H7 (cell line): Measurements from ENCODE around the gene KLF13. TPM values are rescaled to one million over a fixed set of nuclear protein-coding genes. Genes with fewer than 3 reads are reported as not detected.

ENCODE experiments used
- DNase-seq: peaks from one replicate; pipeline ENCODE4 v3.0.0; 2012
- H3K27me3 ChIP-seq: 2 replicates; pipeline ENCODE4 v1.6.0; 2011; ENCODE audit warnings: mild to moderate bottlenecking, low read length; ENCODE audit not compliant: control insufficient read depth, insufficient read depth
- H3K36me3 ChIP-seq: replicated peaks from 2 replicates; pipeline ENCODE4 v1.5.1; 2011; ENCODE audit warnings: low read length; ENCODE audit not compliant: control insufficient read depth, insufficient read depth
- H3K4me3 ChIP-seq: 2 replicates; pipeline ENCODE4 v1.5.1; 2011; ENCODE audit warnings: low read depth, mild to moderate bottlenecking, control low read depth, low read length, moderate library complexity; ENCODE audit not compliant: insufficient read depth
- total RNA-seq: library from RNA; depleted of rRNA; stranded (reverse); fragments of >200 nt; shearing (Covaris generic); gene quantifications from 2 replicates; pipeline ENCODE4 v1.2.3, GENCODE V29; 2014

Gene KLF13
- total RNA-seq, 1 experiment from 2014 or later, result 29.5 TPM

- H3K36me3 ChIP-seq, result no peaks in the 10 kb centered on the region
- peaks cover 5% of the 10 kb centered on the region for H3K27me3 ChIP-seq
- no peak for DNase-seq
- H3K4me3 ChIP-seq, result no peak overlapping the region
Observed at GRCh38 chr15:31305375-31305774, 21.3 kb upstream of the KLF13 start.

GRCh38 chr15:31305796-31306425, 20.7 kb upstream of the KLF13 start:
- no peak for DNase-seq
- Histone ChIP-seq H3K4me3 (no peak overlapping the region), H3K27me3 (peaks cover 5% of the 10 kb centered on the region), H3K36me3 (no peaks in the 10 kb centered on the region)

GRCh38 chr15:31306426-31307269, 20.0 kb upstream of the KLF13 start:
- peak; percentile 96 for DNase-seq
- H3K4me3 ChIP-seq, result no peak overlapping the region

GRCh38 chr15:31307270-31308184, 19.1 kb upstream of the KLF13 start:
- DNase-seq, result peak; percentile 54
- no peak overlapping the region for H3K4me3 ChIP-seq
- peaks cover 5% of the 10 kb centered on the region for H3K27me3 ChIP-seq
- no peaks in the 10 kb centered on the region for H3K36me3 ChIP-seq

More at GRCh38 chr15:31306426-31307269, 20.0 kb upstream of the KLF13 start:
- Histone ChIP-seq H3K36me3 (no peaks in the 10 kb centered on the region), H3K27me3 (peaks cover 5% of the 10 kb centered on the region)

- Histone ChIP-seq H3K4me3 (no peak overlapping the region), H3K36me3 (no peaks in the 10 kb centered on the region), H3K27me3 (peaks cover 5% of the 10 kb centered on the region)
- DNase-seq, result peak; percentile 67
Observed at GRCh38 chr15:31308185-31308639, 18.4 kb upstream of the KLF13 start.

- DNase-seq, result peak; percentile 39
- no peaks in the 10 kb centered on the region for H3K36me3 ChIP-seq
- H3K27me3 ChIP-seq, result peaks cover 5% of the 10 kb centered on the region
- no peak overlapping the region for H3K4me3 ChIP-seq
Observed at GRCh38 chr15:31309893-31310606, 16.6 kb upstream of the KLF13 start.

- H3K36me3 ChIP-seq, result no peaks in the 10 kb centered on the region
Observed at GRCh38 chr15:31311735-31312619, 14.7 kb upstream of the KLF13 start.

GRCh38 chr15:31313223-31313622, 13.4 kb upstream of the KLF13 start:
- Histone ChIP-seq H3K4me3 (no peak overlapping the region), H3K36me3 (no peaks in the 10 kb centered on the region), H3K27me3 (no peaks in the 10 kb centered on the region)
- no peak for DNase-seq

More at GRCh38 chr15:31311735-31312619, 14.7 kb upstream of the KLF13 start:
- peaks cover 5% of the 10 kb centered on the region for H3K27me3 ChIP-seq
- no peak overlapping the region for H3K4me3 ChIP-seq
- peak; percentile 61 for DNase-seq

- H3K36me3 ChIP-seq, result no peaks in the 10 kb centered on the region
- no peak for DNase-seq
- H3K4me3 ChIP-seq, result no peak overlapping the region
- no peaks in the 10 kb centered on the region for H3K27me3 ChIP-seq
Observed at GRCh38 chr15:31314380-31314779, 12.3 kb upstream of the KLF13 start.

GRCh38 chr15:31316135-31316795, 10.4 kb upstream of the KLF13 start:
- Histone ChIP-seq H3K36me3 (no peaks in the 10 kb centered on the region), H3K4me3 (no peak overlapping the region)
- no peak for DNase-seq

GRCh38 chr15:31317017-31317416, 9.6 kb upstream of the KLF13 start:
- H3K4me3 ChIP-seq, result no peak overlapping the region

More at GRCh38 chr15:31316135-31316795, 10.4 kb upstream of the KLF13 start:
- no peaks in the 10 kb centered on the region for H3K27me3 ChIP-seq

GRCh38 chr15:31317421-31318327, 9.0 kb upstream of the KLF13 start:
- Histone ChIP-seq H3K27me3 (no peaks in the 10 kb centered on the region), H3K36me3 (no peaks in the 10 kb centered on the region), H3K4me3 (no peak overlapping the region)
- DNase-seq, result no peak

More at GRCh38 chr15:31317017-31317416, 9.6 kb upstream of the KLF13 start:
- no peak for DNase-seq
- Histone ChIP-seq H3K27me3 (no peaks in the 10 kb centered on the region), H3K36me3 (no peaks in the 10 kb centered on the region)
